ENCODE data around the gene EMCN. TPM values are rescaled to one million over a fixed set of nuclear protein-coding genes. Genes with fewer than 3 reads are reported as not detected.

The EMCN gene
- polyA plus RNA-seq, 3 donors, result not detected

DNA sequence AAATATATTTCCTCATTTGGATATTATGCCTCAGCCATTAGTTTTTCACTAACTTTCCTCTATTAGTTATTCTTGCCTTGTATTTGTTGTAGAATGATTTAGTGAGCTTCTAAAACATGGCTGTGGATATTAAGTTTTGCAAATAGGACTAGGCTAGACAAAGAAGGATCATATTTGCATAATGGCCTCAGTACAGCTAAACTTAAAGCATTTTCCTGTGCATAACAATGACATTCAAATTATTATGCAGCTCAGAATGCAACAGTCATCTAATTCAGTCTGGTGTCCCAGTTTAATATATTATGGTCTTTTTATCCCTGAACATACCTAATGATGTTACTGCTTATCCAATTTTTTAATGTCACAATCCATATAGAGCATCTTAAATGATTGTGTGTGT is 172.2 kb downstream of the EMCN start:
- H3K4me3 ChIP-seq (replicated peaks in 1 of 3; ENCODE audit: low read depth in 2 of 3, low read length in 3 of 3), result no peak overlapping the region
- no peaks in the 10 kb centered on the region for H3K9me3 ChIP-seq (replicated peaks in 1 of 2; ENCODE audit: control insufficient read depth in 1 of 2, insufficient read depth in 1 of 2, low read length in 2 of 2)
- peaks cover 5 to 23% of the 10 kb centered on the region in 2 donors for H3K4me1 ChIP-seq (ENCODE audit: control insufficient read depth in 1 of 2, insufficient read depth in 2 of 2, low read length in 2 of 2)
- H3K9ac ChIP-seq (ENCODE audit: insufficient read depth, low read length, poor library complexity, severe bottlenecking), result no peak overlapping the region
- H3K36me3 Mint-ChIP-seq, result no peaks in the 10 kb centered on the region
- H3K36me3 ChIP-seq (replicated peaks in 1 of 2; ENCODE audit: control insufficient read depth in 1 of 2, insufficient read depth in 2 of 2, low read length in 2 of 2), result no peaks in the 10 kb centered on the region
- peaks cover 14% of the 10 kb centered on the region for H3K4me1 Mint-ChIP-seq
- DNase-seq, result no peak
- TF ChIP-seq, protein P1, sequence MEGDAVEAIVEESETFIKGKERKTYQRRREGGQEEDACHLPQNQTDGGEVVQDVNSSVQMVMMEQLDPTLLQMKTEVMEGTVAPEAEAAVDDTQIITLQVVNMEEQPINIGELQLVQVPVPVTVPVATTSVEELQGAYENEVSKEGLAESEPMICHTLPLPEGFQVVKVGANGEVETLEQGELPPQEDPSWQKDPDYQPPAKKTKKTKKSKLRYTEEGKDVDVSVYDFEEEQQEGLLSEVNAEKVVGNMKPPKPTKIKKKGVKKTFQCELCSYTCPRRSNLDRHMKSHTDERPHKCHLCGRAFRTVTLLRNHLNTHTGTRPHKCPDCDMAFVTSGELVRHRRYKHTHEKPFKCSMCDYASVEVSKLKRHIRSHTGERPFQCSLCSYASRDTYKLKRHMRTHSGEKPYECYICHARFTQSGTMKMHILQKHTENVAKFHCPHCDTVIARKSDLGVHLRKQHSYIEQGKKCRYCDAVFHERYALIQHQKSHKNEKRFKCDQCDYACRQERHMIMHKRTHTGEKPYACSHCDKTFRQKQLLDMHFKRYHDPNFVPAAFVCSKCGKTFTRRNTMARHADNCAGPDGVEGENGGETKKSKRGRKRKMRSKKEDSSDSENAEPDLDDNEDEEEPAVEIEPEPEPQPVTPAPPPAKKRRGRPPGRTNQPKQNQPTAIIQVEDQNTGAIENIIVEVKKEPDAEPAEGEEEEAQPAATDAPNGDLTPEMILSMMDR (IDR thresholded peaks at IDR 0.05), result no peak
- no peaks in the 10 kb centered on the region for H3K27me3 Mint-ChIP-seq (ENCODE audit: low read depth in 3 of 3)
- no peak overlapping the region for H3K27ac ChIP-seq (ENCODE audit: low read depth in 1 of 2, low read length in 2 of 2)
- no peak overlapping the region for H3K27ac Mint-ChIP-seq
- no peak overlapping the region for H3K4me2 ChIP-seq (replicated peaks; ENCODE audit: extremely low read depth, low read length, poor library complexity, severe bottlenecking)
- no peaks in the 10 kb centered on the region for H3K27me3 ChIP-seq (ENCODE audit: control insufficient read depth in 2 of 2, insufficient read depth in 2 of 2, low read length in 2 of 2)
- H3K9me3 Mint-ChIP-seq, result peaks cover 0 to 5% (median 0%) of the 10 kb centered on the region in 7 donors
- no peaks in the 10 kb centered on the region for H3K79me2 ChIP-seq (ENCODE audit: insufficient read depth, low read length)
- H2AFZ ChIP-seq (ENCODE audit: insufficient read depth, low read depth, low read length, poor library complexity, severe bottlenecking), result no peak overlapping the region
- H3K4me3 Mint-ChIP-seq, result no peak overlapping the region
- no peaks in the 10 kb centered on the region for H4K20me1 ChIP-seq (ENCODE audit: insufficient read depth, low read length)
- intact Hi-C loops (cut with micrococcal nuclease), result no loop called here

Measured in CD14-positive monocyte (primary cell).